GM19351 (cell line): ENCODE data around the gene NPC1L1.
"Not testable (repeated sequence)": the region's sequence is repeated elsewhere in the genome, so short reads cannot be mapped to it uniquely, and the experiment has no call there.

Experiments
- ATAC-seq: cut with Tn5 transposase; IDR thresholded peaks from one replicate; pipeline ENCODE4 v1.9.1; 2021; ENCODE audit warnings: mild to moderate bottlenecking, moderate library complexity; ENCODE audit not compliant: unreplicated experiment

The NPC1L1 gene

GRCh38 chr7:44566680-44567079 lies 25.6 kb upstream of the NPC1L1 start:
- no peak for ATAC-seq

DNA sequence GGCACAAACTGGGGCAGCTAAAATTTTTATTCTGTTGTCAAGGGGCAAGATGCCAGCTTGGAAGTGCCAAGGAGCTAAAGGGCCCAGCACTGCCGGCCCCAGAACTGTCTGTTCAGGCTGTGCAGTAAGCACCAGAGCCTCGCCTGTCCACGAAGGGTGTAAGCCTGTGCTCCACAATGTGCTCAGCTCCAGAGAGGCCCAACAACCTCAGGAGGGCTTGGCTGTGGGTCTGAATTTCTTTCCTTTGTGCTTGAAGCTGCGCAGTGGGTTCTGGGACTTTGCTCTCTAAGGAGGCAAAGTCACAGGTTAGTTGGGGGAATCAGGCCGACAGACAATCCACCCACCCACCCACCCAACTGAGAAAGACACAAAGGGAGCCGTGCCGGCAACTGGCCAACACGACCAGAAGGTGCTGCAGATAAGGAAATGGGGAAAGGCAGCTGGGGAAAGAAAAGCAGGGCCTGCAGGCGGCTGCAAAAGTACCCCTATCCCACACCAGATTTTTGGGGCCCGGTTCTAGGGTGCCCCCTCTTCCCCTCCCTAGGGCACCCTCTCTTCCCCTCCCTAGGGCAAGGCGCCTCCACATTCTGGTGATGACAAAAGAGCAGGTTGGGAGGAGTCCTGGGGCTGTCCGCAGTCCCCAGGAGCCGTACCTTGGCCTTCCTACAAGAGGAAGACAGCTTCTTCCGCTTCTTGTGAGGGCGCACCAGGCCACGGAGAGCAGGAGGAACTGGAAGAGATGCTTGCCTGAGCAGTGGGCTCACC lies 24.8 kb upstream of the NPC1L1 start:
- no peak for ATAC-seq

DNA sequence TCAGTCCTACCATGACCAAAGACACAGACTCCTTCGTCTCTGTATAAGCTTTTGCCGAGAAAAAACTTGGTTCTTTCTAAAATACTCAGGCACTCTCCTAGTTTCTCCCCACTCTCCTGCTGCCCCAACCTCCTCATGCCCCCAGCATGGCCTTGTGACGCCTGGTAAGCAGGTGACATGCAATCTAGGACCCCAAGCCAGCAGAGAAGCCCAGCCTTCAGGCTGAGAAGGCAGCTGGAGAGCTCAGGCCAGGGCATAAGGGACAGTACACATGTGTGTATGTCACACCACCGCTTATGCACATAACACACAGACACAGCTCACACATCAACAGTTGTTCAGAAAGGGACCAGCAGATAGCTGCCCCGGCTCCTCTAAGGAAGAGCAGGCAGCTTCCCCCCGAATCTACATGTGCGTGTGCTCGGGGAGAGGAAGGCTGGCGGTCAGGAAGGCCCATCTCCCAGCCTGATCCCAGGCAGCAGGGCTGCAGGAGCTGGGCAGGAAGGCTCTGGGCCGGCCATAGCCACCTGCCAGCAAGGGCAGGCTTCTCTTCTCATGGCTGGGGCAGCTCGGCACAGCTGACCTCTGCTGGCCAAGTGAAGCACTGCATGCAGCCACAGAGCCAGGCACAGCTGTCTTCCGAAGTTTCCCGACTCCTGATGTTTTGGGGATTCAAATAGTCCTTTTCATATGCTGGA lies 24.1 kb upstream of the NPC1L1 start:
- peak; percentile 73 for ATAC-seq

GRCh38 chr7:44564606-44565005 lies 23.5 kb upstream of the NPC1L1 start:
- ATAC-seq = no peak

DNA sequence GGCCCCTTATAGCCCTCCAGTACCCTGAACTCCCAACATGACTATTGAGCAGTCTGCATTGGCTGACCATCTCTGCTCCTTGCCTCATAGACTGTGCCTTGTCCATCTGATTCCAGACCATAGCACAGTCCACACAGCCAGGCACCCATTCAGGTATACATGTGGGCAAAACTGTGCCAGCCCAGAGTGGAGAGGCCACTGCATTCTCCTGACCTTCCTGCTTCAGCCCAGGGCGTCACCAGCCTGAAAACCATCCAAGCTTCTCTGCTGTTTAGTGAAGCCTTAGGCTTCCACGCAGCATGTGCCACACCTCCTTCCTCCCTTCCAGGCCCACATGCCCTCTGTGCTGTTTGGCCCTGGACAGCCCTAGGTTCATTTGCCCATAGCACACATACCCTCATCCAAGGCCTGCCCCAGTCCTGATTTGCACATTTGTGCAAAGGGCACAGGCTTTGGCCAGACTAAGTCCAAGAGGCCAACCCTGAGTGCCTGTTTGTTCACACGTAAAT lies 22.1 kb upstream of the NPC1L1 start:
- ATAC-seq = no peak

DNA sequence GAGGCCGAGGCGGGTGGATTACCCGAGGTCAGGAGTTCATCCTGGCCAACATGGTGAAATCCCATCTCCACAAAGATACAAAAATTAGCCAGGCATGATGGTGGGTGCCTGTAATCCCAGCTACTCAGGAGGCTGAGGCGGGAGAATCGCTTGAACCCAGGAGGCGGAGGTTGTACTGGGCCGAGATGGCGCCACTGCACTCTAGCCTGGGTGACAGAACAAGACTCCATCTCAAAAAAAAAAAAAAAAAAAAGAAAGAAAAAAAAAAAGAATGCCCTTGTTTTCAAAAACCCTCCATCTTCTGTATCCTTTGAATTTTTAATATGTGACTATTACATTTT lies 21.5 kb upstream of the NPC1L1 start:
- not testable (repeated sequence) for ATAC-seq

DNA sequence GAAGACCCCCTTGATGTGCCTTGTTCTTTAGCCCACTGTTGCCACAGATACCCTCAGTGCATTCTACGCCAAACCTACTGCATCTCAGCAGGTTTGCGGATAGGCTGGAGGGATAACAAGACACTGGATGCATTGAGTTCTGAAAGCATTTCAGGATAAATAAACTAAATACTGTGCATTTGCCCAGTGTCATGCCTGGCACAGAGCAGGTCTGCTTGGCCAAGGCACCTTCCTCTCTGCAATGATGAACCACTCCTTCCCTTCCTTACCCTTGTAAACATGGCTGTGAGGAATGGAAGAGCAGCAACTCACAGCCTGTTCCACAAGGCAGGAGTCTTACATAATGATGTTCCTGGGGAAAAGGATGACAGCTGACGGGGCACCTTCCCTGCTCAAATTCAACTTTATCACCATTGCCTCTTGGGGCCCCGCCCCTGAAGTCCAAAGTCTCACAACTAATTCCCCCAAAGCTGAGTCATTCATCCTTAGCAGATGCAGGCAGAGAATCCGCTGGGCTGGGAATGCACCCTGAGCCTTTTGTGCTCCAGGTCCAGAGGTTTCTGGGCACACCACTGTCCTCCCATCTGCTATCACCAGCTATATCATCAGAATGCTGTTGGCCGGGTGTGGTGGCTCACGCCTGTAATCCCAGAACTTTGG lies 21.0 kb upstream of the NPC1L1 start:
- ATAC-seq = no peak

GRCh38 chr7:44561481-44561880 lies 20.4 kb upstream of the NPC1L1 start:
- no peak for ATAC-seq

- no peak for ATAC-seq
Observed at GRCh38 chr7:44559485-44559884, 18.4 kb upstream of the NPC1L1 start.

- no peak for ATAC-seq
Observed at GRCh38 chr7:44557485-44557884, 16.4 kb upstream of the NPC1L1 start.

- no peak for ATAC-seq
Observed at GRCh38 chr7:44555350-44555749, 14.2 kb upstream of the NPC1L1 start.

DNA sequence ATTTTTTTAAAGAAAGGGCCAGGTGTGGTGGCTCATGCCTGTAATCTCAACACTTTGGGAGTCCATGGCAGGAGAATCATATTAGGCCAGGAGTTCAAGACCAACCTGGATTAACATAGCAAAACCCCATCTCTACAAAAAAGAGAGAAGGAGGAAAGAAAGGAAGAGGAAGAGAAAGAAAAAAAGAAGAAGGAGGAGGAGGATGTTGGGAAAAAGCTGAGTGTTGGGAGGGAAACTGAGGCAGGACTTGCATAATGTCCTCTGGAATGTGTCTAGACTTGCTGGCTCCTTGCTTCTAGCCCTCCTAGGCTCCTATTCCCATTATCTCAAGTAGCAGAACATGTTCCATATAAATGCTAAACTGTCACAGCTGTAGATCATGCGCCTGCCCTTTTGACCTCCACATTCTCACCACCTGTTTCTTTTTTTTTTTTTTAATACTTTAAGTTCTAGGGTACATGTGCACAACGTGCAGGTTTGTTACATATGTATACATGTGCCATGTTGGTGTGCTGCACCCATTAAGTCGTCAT lies 11.4 kb upstream of the NPC1L1 start:
- not testable (repeated sequence) for ATAC-seq

- no peak for ATAC-seq
Observed at GRCh38 chr7:44549457-44549856, 8.3 kb upstream of the NPC1L1 start.

DNA sequence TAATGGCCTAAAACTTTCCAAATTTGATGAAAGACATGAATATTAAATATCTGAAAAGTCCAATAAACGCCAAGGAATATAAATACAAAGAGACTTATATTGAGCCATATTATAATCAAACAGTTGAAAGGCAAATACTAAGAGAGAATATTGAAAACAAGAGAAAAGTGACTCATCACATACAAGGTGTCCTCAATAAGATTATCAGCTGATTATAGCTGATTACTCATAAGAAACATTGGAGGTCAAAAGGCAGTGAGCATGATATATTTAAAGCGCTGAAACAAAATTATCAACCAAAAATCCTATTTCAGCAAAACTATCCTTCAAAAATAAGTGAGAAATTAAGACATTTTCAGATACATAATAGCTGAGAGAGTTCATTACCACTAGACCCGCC lies 7.8 kb upstream of the NPC1L1 start:
- ATAC-seq = no peak

DNA sequence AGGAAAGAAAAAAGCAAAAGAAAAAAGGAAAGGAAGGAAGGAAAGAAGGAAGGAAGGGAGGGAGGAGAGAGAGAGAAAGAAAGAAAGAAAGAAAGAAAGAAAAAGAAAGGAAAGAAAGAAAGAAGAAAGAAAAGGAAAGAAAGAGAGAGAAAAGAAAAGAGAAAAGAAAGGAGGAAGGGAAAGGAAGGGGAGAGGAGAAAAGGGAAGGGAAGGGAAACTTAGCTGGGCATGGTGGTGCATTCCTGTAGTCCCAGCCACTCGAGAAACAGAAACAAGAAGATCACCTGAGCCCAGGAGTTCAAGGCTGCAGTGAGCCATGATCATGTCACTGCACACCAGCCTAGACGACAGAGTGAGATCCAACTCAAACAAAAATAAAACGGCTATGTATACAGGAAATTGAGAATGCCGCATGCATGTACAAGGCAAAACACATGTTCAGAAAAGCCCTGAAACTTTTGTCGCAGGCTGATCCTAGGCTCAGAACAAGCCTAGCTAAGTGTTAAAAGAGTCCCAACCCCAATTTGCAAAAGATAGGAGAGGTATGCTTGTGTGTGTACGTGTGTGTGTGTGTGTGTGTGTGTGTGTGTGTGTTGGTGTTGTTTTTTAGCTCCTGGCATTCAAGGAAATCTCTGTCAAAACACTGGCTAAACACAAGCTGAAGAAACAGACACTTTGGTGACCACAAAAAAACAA lies 6.6 kb upstream of the NPC1L1 start:
- no peak for ATAC-seq

- ATAC-seq = no peak
Observed at GRCh38 chr7:44541876-44542610, 913 bp upstream of the NPC1L1 start.

DNA sequence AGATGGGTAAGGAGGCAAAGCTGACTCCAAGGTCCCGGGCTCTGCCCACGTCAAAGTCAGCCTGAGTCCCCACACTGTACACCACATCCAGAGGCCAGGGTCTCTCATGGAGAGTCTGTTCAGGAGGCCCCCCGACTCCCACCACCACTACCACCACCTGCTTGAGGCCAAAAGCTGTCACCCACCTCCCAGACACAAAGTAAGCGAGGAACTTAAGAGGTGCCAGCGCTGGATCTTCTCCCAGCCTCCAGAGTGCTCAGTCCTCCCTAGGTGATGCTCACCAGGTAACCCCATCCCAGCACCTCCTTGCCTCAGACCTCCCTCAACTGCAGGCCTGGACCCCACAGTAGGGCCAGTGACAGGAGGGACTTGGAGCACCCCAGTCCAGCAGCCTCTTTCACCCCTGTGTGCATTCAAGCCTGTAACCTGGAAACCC lies 520 bp downstream of the NPC1L1 start:
- ATAC-seq = no peak

- no peak for ATAC-seq
Observed at GRCh38 chr7:44539669-44540506, 1.2 kb downstream of the NPC1L1 start.
